K562 (cell line): ENCODE measurements around the gene RPS6KA2. TPM values are rescaled to one million over a fixed set of nuclear protein-coding genes. Genes with fewer than 3 reads are reported as not detected.

ENCODE experiments used
- BMI1 ChIP-seq: fragments of 150-350 bp; IDR thresholded peaks from 2 replicates; pipeline ENCODE4 v1.6.1; 2014; ENCODE audit warnings: low read length
- BRD9 ChIP-seq: fragments of 450-650 bp; IDR thresholded peaks from 2 replicates; pipeline ENCODE4 v1.6.1; 2018; ENCODE audit warnings: low read depth; ENCODE audit not compliant: partially characterized antibody
- DACH1 ChIP-seq: fragments of 450-650 bp; IDR thresholded peaks from 2 replicates; pipeline ENCODE4 v1.6.1; 2018; ENCODE audit not compliant: partially characterized antibody
- DNMT1 ChIP-seq: fragments of 450-650 bp; IDR thresholded peaks from 2 replicates; pipeline ENCODE4 v1.6.1; 2016; ENCODE audit warnings: antibody characterized with exemption, mild to moderate bottlenecking
- E2F3 ChIP-seq: fragments of 250-450 bp; sonication (Bioruptor Pico); IDR thresholded peaks from 2 replicates; pipeline ENCODE4 v1.4.0; 2020; ENCODE audit warnings: mild to moderate bottlenecking
- EP400 ChIP-seq: fragments of 450-650 bp; IDR thresholded peaks from 2 replicates; pipeline ENCODE4 v1.6.1; 2017; ENCODE audit warnings: antibody characterized with exemption, mild to moderate bottlenecking, moderate library complexity
- FOXM1 ChIP-seq, 2 experiments: fragments of 450-650 bp in 1 of 2; sonication (generic) in 1 of 2; formaldehyde crosslinking in 1 of 2; IDR thresholded peaks; 2 replicates each; pipeline versions ENCODE4 v1.6.1 to v1.9.0; 2017 to 2022; ENCODE audit warnings: low read depth in 2 of 2, mild to moderate bottlenecking in 2 of 2, missing genetic modification reagents in 1 of 2, moderate library complexity in 1 of 2
- MCM2 ChIP-seq: fragments of 450-650 bp; IDR thresholded peaks from 2 replicates; pipeline ENCODE4 v1.6.1; 2017; ENCODE audit warnings: low read depth, mild to moderate bottlenecking
- MCM7 ChIP-seq, 2 experiments: fragments of 450-650 bp; IDR thresholded peaks; 2 replicates each; pipeline ENCODE4 v1.6.1; 2016 to 2018
- PHTF2 ChIP-seq: fragments of 250-450 bp; sonication (Bioruptor Pico); IDR thresholded peaks from 2 replicates; pipeline ENCODE4 v1.5.0; 2021; ENCODE audit warnings: mild to moderate bottlenecking
- PRPF4 ChIP-seq: fragments of 200-400 bp; formaldehyde crosslinking; IDR thresholded peaks from one replicate; pipeline ENCODE4 v1.6.1; 2017; ENCODE audit warnings: low read length, low read depth, mild to moderate bottlenecking; ENCODE audit not compliant: insufficient read depth, poor library complexity, severe bottlenecking
- TARDBP ChIP-seq: fragments of 450-650 bp; IDR thresholded peaks from 2 replicates; pipeline ENCODE4 v1.6.1; 2016
- ZNF121 ChIP-seq: sonication (generic); formaldehyde crosslinking; conservative IDR thresholded peaks from 2 replicates; pipeline ENCODE4 v1.8.0; 2022; ENCODE audit warnings: missing genetic modification reagents
- ZNF24 ChIP-seq: fragments of 450-650 bp; IDR thresholded peaks from 2 replicates; pipeline ENCODE4 v1.6.1; 2016
- ZNF696 ChIP-seq: fragments of 250-450 bp; sonication (Bioruptor Pico); conservative IDR thresholded peaks from 2 replicates; pipeline ENCODE4 v1.4.0; 2020; ENCODE audit warnings: mild to moderate bottlenecking, moderate library complexity
- polyA plus RNA-seq, 8 experiments: library from polyadenylated mRNA; depleted of rRNA in 4 of 8; stranded (reverse) in 5 of 8; unstranded in 3 of 8; fragments of >200 nt; fragmentation: Nextera tagmentation in 2 of 8; fragmentation: Illumina TruSeq in 1 of 8; extraction: Ambion mirVana in 2 of 8; extraction: Trizol in 1 of 8; gene quantifications; 2 replicates each; pipeline versions ENCODE4 v1.2.1 to v1.2.3, GENCODE V29; 2011 to 2014; ENCODE audit warnings: inconsistent platforms in 1 of 8, missing spikeins in 1 of 8
- total RNA-seq, 7 experiments: library from RNA; depleted of rRNA in 6 of 7; stranded (reverse); fragments of >200 nt in 6 of 7; fragmentation: Illumina TruSeq in 2 of 7; extraction: Trizol in 2 of 7; gene quantifications; 2 replicates each; pipeline versions ENCODE4 v1.2.1 to v1.2.3, GENCODE V29; 2011 to 2021; ENCODE audit warnings: low replicate concordance in 1 of 7
- TF ChIP-seq, protein P1 (sequence below): fragments of 250-450 bp; sonication (Bioruptor Pico); IDR thresholded peaks from 2 replicates; pipeline ENCODE4 v1.4.0; 2020; ENCODE audit warnings: mild to moderate bottlenecking, moderate library complexity, borderline replicate concordance
- TF ChIP-seq, protein P2 (sequence below): fragments of 450-650 bp; IDR thresholded peaks from 2 replicates; pipeline ENCODE4 v1.6.1; 2016; ENCODE audit warnings: low read depth
- TF ChIP-seq, protein P3 (sequence below): IDR thresholded peaks from 2 replicates; pipeline ENCODE4 v1.6.1; 2011; ENCODE audit not compliant: insufficient read length; ENCODE audit errors: extremely low read depth

Gene RPS6KA2
- total and polyA plus RNA-seq, 9 of the 15 experiments (the other 6 are each of a cell fraction or from before 2014, with no cell fraction given), result 0.29 to 1.00 (median 0.53) TPM

GRCh38 chr6:166381733-166382499 lies 245.1 kb downstream of the RPS6KA2 start (continued):
- TF ChIP-seq, protein P1, sequence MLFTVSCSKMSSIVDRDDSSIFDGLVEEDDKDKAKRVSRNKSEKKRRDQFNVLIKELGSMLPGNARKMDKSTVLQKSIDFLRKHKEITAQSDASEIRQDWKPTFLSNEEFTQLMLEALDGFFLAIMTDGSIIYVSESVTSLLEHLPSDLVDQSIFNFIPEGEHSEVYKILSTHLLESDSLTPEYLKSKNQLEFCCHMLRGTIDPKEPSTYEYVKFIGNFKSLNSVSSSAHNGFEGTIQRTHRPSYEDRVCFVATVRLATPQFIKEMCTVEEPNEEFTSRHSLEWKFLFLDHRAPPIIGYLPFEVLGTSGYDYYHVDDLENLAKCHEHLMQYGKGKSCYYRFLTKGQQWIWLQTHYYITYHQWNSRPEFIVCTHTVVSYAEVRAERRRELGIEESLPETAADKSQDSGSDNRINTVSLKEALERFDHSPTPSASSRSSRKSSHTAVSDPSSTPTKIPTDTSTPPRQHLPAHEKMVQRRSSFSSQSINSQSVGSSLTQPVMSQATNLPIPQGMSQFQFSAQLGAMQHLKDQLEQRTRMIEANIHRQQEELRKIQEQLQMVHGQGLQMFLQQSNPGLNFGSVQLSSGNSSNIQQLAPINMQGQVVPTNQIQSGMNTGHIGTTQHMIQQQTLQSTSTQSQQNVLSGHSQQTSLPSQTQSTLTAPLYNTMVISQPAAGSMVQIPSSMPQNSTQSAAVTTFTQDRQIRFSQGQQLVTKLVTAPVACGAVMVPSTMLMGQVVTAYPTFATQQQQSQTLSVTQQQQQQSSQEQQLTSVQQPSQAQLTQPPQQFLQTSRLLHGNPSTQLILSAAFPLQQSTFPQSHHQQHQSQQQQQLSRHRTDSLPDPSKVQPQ (CRISPR knock-in tag), result no peak
- TF ChIP-seq DNMT1 (no peak), DACH1 (no peak), EP400 (peak; percentile 43), PRPF4 (no peak), TARDBP (no peak), MCM2 (no peak), FOXM1 (IDR thresholded peaks at IDR 0.05; ENCODE audit: low read depth) (no peak), FOXM1 (CRISPR knock-in tag; IDR thresholded peaks at IDR 0.05; ENCODE audit: low read depth) (no peak), PHTF2 (CRISPR knock-in tag) (no peak), BRD9 (no peak), MCM7 (IDR thresholded peaks at IDR 0.05) (no peak), E2F3 (CRISPR knock-in tag) (no peak), ZNF24 (no peak), ZNF121 (CRISPR knock-in tag) (no peak), ZNF696 (CRISPR knock-in tag) (no peak), BMI1 (no peak)
- TF ChIP-seq, protein P2, sequence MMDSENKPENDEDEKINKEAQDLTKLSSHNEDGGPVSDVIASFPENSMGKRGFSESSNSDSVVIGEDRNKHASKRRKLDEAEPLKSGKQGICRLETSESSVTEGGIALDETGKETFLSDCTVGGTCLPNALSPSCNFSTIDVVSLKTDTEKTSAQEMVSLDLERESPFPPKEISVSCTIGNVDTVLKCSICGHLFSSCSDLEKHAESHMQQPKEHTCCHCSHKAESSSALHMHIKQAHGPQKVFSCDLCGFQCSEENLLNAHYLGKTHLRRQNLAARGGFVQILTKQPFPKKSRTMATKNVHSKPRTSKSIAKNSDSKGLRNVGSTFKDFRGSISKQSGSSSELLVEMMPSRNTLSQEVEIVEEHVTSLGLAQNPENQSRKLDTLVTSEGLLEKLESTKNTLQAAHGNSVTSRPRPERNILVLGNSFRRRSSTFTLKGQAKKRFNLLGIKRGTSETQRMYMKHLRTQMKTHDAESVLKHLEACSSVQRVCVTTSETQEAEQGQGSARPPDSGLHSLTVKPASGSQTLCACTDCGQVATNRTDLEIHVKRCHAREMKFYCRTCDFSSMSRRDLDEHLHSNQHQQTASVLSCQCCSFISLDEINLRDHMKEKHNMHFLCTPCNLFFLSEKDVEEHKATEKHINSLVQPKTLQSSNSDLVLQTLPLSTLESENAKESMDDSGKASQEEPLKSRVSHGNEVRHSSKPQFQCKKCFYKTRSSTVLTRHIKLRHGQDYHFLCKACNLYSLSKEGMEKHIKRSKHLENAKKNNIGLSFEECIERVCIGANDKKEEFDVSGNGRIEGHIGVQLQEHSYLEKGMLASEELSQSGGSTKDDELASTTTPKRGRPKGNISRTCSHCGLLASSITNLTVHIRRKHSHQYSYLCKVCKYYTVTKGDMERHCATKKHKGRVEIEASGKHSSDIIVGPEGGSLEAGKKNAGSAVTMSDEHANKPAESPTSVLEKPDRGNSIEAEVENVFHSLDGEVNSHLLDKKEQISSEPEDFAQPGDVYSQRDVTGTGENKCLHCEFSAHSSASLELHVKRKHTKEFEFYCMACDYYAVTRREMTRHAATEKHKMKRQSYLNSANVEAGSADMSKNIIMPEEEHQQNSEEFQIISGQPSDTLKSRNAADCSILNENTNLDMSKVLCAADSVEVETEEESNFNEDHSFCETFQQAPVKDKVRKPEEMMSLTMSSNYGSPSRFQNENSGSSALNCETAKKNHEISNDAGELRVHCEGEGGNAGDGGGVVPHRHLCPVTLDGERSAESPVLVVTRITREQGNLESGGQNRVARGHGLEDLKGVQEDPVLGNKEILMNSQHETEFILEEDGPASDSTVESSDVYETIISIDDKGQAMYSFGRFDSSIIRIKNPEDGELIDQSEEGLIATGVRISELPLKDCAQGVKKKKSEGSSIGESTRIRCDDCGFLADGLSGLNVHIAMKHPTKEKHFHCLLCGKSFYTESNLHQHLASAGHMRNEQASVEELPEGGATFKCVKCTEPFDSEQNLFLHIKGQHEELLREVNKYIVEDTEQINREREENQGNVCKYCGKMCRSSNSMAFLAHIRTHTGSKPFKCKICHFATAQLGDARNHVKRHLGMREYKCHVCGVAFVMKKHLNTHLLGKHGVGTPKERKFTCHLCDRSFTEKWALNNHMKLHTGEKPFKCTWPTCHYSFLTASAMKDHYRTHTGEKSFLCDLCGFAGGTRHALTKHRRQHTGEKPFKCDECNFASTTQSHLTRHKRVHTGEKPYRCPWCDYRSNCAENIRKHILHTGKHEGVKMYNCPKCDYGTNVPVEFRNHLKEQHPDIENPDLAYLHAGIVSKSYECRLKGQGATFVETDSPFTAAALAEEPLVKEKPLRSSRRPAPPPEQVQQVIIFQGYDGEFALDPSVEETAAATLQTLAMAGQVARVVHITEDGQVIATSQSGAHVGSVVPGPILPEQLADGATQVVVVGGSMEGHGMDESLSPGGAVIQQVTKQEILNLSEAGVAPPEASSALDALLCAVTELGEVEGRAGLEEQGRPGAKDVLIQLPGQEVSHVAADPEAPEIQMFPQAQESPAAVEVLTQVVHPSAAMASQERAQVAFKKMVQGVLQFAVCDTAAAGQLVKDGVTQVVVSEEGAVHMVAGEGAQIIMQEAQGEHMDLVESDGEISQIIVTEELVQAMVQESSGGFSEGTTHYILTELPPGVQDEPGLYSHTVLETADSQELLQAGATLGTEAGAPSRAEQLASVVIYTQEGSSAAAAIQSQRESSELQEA, result no peak
- TF ChIP-seq, protein P3, sequence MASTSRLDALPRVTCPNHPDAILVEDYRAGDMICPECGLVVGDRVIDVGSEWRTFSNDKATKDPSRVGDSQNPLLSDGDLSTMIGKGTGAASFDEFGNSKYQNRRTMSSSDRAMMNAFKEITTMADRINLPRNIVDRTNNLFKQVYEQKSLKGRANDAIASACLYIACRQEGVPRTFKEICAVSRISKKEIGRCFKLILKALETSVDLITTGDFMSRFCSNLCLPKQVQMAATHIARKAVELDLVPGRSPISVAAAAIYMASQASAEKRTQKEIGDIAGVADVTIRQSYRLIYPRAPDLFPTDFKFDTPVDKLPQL, result no peak
